GM18868 (cell line): ENCODE measurements around the gene C2.
"Not testable (repeated sequence)": the region's sequence is repeated elsewhere in the genome, so short reads cannot be mapped to it uniquely, and the experiment has no call there.

ENCODE experiments used
- ATAC-seq: cut with Tn5 transposase; IDR thresholded peaks from one replicate; pipeline ENCODE4 v1.9.1; 2021; ENCODE audit warnings: mild to moderate bottlenecking, moderate library complexity; ENCODE audit not compliant: unreplicated experiment

C2 gene

DNA sequence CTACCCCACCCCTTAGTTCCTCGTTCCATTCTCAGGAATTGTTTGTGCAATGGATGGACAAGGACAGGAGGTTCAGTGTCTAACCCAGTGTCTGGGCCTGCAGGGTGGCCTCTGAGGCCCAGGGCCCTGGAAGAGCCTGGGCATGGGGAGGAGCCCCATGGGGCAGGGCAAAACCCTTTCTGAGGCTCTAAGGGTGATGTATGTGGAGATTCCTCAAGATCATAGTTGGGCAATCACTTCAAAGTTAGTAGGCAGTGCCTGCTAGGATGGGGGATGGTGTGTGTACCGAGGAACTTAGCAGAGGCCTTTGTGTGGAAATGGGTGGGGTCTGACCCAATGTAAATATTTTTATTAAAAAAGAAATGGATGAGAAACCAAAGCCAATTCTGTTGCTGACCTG lies 6.7 kb upstream of the C2 start:
- no peak for ATAC-seq

DNA sequence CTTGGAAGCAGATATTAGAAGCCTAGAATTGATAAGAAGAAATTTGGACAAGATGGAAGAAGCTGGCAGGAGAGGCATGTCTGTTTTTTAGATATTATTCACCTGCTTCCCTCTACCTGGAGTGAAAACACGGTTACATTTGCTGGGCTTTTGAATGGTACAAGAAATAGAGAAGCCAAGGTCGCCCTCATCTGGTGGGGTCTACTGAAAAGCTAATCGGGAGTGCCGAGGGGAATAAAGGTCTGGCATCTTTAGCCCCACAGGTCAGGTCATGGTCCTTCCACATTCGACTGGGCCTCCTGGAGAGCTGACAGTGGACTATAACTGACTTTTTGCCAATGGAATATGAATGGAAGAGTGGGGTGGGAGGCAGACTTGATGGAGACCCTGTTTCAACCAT lies 4.6 kb upstream of the C2 start:
- ATAC-seq = no peak

DNA sequence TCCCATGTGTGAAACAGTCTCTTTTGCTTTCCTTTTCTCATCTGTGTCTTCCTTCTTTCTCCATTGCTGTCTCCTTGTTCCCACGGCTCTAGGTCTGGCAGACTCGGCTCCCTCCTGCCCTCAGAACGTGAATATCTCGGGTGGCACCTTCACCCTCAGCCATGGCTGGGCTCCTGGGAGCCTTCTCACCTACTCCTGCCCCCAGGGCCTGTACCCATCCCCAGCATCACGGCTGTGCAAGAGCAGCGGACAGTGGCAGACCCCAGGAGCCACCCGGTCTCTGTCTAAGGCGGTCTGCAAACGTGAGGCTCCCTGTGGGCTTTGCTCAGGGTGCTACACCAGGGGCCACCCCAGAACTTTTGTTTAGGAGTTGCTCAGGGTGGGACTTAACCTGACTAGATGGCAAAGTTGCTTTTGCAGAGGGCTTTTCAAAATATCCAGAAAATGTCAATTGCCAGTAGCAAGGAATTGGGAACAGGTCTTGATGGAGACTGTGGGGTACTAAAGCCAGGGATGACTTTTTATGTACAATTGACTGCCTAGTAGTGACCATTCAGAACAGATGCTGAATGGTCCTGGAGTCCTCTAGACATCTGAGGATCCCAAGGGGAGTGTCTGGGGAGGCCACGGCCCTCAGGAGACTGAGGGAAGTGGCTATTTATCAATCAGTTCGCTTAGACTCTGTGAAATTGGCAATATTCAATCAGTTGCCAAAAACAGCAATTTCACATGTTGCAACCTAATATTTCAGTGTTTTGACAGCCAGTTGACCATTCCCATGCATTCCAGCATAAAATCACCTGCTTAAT lies 550 bp downstream of the C2 start:
- no peak for ATAC-seq

DNA sequence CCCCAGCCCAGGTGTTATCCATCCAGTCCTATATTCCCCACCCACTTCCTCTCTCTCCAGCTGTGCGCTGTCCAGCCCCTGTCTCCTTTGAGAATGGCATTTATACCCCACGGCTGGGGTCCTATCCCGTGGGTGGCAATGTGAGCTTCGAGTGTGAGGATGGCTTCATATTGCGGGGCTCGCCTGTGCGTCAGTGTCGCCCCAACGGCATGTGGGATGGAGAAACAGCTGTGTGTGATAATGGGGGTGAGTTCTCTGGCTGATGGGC lies 1.1 kb downstream of the C2 start:
- no peak for ATAC-seq

DNA sequence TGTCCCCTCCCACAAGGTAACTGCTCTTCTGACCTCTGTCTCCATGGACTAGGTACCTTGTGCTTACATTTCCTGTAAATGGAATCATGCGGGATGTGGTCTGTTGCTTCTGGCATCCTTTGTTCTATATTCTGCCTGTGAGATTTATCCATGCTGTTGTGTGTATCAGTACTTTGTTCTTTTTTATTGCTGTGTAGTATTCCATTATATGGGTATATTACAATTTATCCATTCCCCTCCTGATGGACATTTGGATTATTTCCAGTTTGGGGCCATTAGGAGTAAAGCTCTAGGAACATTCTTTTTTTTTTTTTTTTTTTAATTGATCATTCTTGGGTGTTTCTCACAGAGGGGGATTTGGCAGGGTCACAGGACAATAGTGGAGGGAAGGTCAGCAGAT lies 3.4 kb downstream of the C2 start:
- ATAC-seq = no peak

DNA sequence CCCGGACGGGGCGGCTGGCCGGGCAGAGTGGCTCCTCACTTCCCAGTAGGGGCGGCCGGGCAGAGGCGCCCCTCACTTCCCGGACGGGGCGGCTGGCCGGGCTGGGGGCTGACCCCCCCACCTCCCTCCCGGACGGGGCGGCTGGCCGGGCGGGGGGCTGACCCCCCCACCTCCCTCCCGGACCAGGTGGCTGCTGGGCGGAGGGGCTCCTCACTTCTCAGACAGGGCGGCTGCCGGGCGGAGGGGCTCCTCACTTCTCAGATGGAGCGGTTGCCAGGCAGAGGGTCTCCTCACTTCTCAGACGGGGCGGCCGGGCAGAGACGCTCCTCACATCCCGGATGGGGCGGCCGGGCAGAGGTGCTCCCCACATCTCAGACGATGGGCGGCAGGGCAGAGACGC lies 4.6 kb downstream of the C2 start:
- ATAC-seq = not testable (repeated sequence)

DNA sequence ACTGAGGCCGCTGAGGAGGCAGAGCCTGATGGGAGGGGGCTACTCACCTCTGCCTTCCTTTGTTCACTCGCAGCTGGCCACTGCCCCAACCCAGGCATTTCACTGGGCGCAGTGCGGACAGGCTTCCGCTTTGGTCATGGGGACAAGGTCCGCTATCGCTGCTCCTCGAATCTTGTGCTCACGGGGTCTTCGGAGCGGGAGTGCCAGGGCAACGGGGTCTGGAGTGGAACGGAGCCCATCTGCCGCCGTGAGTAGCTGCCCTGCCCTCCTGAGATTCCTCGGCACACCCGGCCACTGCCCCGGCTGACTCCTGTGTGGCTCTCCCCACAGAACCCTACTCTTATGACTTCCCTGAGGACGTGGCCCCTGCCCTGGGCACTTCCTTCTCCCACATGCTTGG lies 6.0 kb downstream of the C2 start:
- ATAC-seq = no peak

DNA sequence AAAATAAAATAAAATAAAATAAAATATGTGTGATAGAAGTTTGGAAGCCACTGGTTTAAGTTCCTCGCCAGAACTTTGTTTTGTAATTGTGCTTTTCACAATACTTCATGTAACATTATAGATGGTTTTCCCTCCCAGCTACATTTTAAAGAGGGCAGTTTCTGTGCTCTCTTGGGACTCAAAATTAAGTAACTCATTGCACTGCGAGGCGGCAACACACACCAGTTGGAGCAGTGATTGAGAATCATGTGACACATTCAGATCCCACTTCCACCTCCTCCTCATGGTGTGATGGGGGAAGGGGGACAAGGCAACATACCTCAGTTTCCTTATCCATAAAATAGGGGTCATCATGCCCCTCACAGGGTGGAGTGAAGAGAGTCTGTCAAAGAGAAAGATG lies 7.5 kb downstream of the C2 start:
- ATAC-seq = no peak

DNA sequence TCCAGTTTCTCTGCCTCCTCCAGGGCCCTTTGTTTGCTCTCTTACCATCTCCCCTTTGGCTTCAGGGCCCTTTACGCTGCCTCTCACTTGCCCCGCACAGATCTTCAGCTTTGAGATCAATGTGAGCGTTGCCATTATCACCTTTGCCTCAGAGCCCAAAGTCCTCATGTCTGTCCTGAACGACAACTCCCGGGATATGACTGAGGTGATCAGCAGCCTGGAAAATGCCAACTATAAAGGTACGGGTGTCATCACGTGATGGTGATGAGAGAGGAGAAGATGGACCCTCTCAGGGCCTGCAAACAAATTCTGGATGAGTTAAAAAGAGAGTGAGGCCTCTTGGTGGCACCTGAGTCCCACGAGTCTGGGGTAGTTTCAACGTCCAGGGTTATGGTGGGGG lies 8.3 kb downstream of the C2 start:
- ATAC-seq = no peak

DNA sequence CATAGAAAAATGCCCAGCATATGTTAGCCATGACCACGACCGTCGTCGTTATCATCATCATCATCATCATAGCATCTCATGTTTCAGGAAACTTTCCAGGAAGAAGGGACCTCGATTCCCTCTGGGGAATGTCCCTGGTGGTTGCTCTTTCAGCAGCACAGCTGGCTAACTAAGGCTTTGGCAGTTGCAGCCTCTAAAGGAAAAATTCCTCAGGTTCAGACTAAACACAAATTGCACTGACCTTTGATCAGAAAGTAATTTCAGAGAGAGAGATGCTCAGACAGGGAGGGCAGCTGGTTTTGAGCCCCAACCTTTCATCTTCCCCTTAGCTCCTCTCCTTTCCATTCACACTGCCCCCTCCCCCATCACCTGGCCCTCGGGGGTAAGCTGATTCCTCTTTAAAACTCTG lies 12.7 kb downstream of the C2 start:
- no peak for ATAC-seq

DNA sequence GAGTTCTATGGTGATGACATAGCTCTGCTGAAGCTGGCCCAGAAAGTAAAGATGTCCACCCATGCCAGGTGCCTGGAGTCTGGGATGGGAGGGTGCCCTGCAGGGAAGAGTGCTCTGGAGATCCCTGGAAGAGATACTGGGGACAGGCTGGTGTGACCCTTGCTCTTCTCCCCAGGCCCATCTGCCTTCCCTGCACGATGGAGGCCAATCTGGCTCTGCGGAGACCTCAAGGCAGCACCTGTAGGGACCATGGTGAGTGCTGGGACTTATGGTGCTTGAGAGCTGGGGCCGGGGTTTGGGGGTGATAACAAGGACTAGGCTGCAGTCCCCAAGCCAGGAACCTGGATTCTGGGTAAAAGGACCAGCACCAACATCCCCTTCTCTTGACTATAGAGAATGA lies 16.2 kb downstream of the C2 start:
- no peak for ATAC-seq

DNA sequence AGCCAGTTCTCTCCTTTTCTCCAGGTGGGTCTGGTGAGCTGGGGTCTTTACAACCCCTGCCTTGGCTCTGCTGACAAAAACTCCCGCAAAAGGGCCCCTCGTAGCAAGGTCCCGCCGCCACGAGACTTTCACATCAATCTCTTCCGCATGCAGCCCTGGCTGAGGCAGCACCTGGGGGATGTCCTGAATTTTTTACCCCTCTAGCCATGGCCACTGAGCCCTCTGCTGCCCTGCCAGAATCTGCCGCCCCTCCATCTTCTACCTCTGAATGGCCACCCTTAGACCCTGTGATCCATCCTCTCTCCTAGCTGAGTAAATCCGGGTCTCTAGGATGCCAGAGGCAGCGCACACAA lies 17.6 kb downstream of the C2 start:
- ATAC-seq = no peak

DNA sequence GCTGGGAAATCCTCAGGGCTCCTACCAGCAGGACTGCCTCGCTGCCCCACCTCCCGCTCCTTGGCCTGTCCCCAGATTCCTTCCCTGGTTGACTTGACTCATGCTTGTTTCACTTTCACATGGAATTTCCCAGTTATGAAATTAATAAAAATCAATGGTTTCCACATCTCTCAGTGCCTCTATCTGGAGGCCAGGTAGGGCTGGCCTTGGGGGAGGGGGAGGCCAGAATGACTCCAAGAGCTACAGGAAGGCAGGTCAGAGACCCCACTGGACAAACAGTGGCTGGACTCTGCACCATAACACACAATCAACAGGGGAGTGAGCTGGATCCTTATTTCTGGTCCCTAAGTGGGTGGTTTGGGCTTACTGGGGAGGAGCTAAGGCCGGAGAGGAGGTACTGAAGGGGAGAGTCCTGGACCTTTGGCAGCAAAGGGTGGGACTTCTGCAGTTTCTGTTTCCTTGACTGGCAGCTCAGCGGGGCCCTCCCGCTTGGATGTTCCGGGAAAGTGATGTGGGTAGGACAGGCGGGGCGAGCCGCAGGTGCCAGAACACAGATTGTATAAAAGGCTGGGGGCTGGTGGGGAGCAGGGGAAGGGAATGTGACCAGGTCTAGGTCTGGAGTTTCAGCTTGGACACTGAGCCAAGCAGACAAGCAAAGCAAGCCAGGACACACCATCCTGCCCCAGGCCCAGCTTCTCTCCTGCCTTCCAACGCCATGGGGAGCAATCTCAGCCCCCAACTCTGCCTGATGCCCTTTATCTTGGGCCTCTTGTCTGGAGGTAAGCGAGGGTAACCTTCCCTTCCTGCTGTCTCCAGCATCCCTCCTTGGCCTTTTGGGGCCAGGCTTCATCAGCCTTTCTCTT lies 18.2 kb downstream of the C2 start, which contains the start of gene CFB:
TSS of gene CFB (plus strand) at position 589 of the 863 bp plus-strand sequence. CDS start at position 716, 127 bp downstream.
- ATAC-seq = no peak

DNA sequence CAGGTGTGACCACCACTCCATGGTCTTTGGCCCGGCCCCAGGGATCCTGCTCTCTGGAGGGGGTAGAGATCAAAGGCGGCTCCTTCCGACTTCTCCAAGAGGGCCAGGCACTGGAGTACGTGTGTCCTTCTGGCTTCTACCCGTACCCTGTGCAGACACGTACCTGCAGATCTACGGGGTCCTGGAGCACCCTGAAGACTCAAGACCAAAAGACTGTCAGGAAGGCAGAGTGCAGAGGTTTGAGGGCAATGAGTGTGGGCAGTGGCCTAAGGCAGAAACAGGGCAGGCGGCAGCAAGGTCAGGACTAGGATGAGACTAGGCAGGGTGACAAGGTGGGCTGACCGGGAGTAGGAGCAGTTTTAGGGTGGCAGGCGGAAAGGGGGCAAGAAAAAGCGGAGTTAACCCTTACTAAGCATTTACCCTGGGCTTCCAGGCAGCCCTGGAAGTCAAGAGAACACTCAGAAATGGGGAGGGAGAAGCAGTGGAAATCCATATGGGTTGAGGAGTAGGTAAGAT lies 18.9 kb downstream of the C2 start:
- no peak for ATAC-seq

DNA sequence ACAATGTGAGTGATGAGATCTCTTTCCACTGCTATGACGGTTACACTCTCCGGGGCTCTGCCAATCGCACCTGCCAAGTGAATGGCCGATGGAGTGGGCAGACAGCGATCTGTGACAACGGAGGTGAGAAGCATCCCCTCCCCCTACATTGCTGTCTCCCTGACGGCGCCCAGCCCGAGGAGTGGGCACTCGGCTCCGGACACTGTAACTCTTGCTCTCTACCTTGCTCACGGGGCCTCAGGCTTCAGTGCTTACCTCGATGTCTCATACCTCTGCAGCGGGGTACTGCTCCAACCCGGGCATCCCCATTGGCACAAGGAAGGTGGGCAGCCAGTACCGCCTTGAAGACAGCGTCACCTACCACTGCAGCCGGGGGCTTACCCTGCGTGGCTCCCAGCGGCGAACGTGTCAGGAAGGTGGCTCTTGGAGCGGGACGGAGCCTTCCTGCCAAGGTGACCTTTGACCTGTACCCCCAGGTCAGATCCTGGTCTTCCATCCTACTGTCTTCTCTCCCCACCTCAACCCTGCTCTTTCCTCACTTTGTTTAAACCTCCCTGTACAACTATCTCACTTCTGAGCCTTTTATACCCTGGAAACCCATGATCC lies 19.7 kb downstream of the C2 start:
- no peak for ATAC-seq

DNA sequence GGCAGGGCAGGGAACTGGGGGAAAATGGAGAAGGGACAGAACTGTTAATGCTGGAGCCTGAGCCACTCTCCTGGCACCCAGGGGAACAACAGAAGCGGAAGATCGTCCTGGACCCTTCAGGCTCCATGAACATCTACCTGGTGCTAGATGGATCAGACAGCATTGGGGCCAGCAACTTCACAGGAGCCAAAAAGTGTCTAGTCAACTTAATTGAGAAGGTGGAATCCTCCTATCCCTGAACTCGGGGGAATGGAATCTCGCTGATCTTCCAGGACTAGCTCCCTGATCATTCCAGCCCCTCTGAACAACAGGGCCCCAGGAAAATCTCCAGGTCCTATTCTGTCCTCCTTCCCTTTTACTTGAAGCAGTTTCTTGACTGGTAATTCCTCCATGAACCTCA lies 20.3 kb downstream of the C2 start:
- ATAC-seq = no peak

DNA sequence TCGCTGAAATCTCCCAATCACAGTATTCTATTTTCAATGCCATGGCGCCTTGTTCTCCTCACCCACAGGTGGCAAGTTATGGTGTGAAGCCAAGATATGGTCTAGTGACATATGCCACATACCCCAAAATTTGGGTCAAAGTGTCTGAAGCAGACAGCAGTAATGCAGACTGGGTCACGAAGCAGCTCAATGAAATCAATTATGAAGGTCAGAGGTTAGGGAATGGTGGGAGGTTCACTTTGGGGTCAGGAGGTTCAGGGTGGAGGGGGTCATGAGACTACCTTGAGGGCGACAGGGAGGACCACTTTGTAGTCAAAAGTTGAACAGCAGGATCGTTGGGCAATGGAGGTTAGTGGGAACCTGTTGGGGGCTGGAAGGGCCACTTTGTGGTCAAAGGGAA lies 20.8 kb downstream of the C2 start:
- ATAC-seq = no peak

DNA sequence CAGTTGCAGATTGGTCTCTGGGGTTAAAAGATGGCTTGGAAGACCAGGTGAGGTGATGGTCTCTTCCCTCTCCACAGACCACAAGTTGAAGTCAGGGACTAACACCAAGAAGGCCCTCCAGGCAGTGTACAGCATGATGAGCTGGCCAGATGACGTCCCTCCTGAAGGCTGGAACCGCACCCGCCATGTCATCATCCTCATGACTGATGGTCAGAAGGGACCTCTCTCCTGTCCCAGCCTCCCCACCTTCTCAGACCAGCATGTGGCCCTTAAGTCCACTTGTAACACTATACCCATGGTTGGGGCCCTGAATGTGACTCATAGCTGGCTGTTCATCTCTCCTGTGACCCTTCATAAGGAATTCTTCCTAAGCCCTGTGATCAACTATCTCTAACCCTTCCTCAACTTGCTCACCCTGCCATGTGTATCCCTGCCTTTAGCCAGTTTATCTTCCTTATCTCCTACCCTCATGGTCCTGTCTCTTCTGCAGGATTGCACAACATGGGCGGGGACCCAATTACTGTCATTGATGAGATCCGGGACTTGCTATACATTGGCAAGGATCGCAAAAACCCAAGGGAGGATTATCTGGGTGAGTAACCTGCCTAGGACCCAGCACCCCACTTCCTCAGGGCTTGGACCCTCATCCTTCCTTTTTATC lies 21.4 kb downstream of the C2 start:
- ATAC-seq = no peak

DNA sequence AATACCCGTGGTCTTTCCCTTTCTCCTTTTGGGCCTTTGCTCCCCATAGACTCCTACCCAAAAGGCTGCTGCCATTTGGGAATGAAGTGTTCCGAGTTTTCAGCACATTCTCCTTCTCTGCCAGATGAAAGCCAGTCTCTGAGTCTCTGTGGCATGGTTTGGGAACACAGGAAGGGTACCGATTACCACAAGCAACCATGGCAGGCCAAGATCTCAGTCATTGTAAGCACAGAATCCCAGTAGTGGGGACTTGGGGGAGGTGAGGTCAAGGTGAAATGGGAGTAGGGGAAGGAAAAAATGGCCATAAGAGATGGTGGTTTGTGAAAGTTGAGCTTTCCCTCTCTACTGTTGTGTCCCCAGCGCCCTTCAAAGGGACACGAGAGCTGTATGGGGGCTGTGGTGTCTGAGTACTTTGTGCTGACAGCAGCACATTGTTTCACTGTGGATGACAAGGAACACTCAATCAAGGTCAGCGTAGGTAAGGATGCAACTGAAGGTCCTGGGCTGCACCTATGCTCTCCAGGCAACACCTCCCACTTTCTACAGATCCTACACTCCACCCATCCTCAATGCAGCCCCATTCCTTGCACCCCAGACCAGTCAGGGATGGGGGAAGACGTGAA lies 22.5 kb downstream of the C2 start:
- ATAC-seq = no peak

DNA sequence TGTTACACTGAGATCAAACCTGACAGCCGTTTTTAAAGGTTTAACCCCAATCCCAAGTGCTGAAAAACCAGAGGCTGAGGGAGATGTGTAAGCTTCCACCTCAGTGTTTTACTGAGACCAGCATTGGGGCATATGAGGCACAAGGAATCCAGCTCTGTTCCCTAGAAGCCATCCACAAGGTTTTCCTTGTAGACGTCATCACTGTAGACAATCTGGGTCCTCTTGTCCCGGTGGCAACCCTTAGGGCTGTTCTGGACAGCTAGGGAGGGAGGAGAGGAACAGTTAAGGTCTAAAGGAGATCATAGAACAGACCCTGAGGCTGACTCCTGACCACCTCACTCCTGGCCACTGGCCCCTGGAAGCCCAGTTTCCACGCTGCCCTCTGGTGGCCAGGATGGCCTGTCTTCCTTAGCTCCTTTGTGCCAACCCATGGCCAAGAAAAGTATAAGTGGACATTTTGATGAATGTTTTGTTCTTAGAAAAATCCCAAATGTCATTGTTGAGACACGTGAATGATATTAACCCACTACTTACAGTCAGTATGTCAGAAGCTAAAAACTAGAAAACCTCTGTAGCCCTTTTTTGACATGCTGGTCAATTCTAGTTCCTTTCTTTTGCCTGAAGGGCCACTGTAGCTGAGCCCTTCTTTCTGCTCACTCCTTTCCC lies 24.8 kb downstream of the C2 start:
- no peak for ATAC-seq
